IPS DF 4.7 (cell line): ENCODE measurements around the gene FASTK.

Experiments used
- DNase-seq: peaks from one replicate; pipeline ENCODE4 v3.0.0-alpha.2; 2013; ENCODE audit warnings: low spot score; ENCODE audit errors: extremely low read depth

FASTK gene

GRCh38 chr7:151066273-151066974 is 14.2 kb downstream of the FASTK start:
- DNase-seq, result no peak

GRCh38 chr7:151065516-151065915 is 15.1 kb downstream of the FASTK start:
- no peak for DNase-seq

GRCh38 chr7:151064993-151065392 is 15.6 kb downstream of the FASTK start:
- no peak for DNase-seq

- DNase-seq, result no peak
Measured at GRCh38 chr7:151064454-151064853, 16.2 kb downstream of the FASTK start.

GRCh38 chr7:151063212-151063561 is 17.4 kb downstream of the FASTK start:
- DNase-seq, result no peak

- no peak for DNase-seq
Measured at GRCh38 chr7:151062399-151063211, 18.0 kb downstream of the FASTK start.

GRCh38 chr7:151062111-151062398 is 18.6 kb downstream of the FASTK start:
- DNase-seq, result no peak

- DNase-seq, result no peak
Measured at GRCh38 chr7:151061213-151062110, 19.1 kb downstream of the FASTK start.

- DNase-seq, result no peak
Measured at GRCh38 chr7:151060416-151061212, 20.0 kb downstream of the FASTK start.

GRCh38 chr7:151060113-151060415 is 20.5 kb downstream of the FASTK start:
- no peak for DNase-seq

GRCh38 chr7:151059367-151060112 is 21.1 kb downstream of the FASTK start, which contains the start of gene SLC4A2:
TSS of gene SLC4A2 (plus strand) at chr7:151059589. CDS start at chr7:151061988, 2,399 bp downstream.
- no peak for DNase-seq

- DNase-seq, result no peak
Measured at GRCh38 chr7:151058781-151059366, 21.7 kb downstream of the FASTK start.

- peak; percentile 98 for DNase-seq
Measured at GRCh38 chr7:151057989-151058780, 22.4 kb downstream of the FASTK start.

- DNase-seq, result no peak
Measured at GRCh38 chr7:151057506-151057988, 23.1 kb downstream of the FASTK start, which contains the start of gene CDK5. TSS of gene CDK5 (minus strand) at chr7:151057897. CDS start at chr7:151057848, 49 bp downstream.

- no peak for DNase-seq
Measured at GRCh38 chr7:151056666-151057505, 23.7 kb downstream of the FASTK start.

GRCh38 chr7:151056283-151056665 is 24.3 kb downstream of the FASTK start:
- no peak for DNase-seq

GRCh38 chr7:151053751-151054150 is 26.9 kb downstream of the FASTK start:
- DNase-seq, result no peak

- no peak for DNase-seq
Measured at GRCh38 chr7:151053096-151053495, 27.5 kb downstream of the FASTK start.
